Measurements from ENCODE around the gene EIF3J. TPM values are rescaled to one million over a fixed set of nuclear protein-coding genes. Genes with fewer than 3 reads are reported as not detected.
"Not testable (repeated sequence)": the region's sequence is repeated elsewhere in the genome, so short reads cannot be mapped to it uniquely, and the experiment has no call there.

EIF3J gene
- polyA plus RNA-seq, 2 of the 4 experiments (the other 2 are of a cell fraction): 90.6 to 114 TPM

DNA sequence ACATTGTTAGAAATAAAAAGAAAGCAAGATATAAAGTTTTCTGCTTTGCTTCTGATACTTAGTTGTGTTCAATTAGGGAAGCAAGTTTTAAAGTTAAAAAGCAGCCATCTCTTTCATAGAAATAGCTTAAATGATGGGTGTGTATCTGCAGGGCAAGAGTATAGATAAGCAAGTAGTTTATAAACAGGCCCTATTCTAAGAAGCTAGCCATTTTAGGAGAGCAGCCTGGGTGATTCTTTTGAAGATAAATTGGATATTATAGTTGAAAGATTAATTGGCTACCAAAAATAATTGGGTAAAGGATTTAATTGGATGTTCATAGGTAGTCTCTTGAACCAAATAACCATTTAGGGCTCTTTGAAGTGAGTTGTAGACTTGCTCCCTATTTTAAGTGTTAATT, 5.6 kb downstream of the EIF3J start:
- no peak for ATAC-seq
- no peak for TF ChIP-seq JUN (IDR thresholded peaks at IDR 0.05)
- no peak for TF ChIP-seq MYC (IDR thresholded peaks at IDR 0.05; ENCODE audit: borderline replicate concordance, low read length)
- TF ChIP-seq NFE2L2 (conservative IDR thresholded peaks at IDR 0.05; ENCODE audit: low read length): no peak
- TF ChIP-seq NR3C1 (IDR thresholded peaks at IDR 0.05): no peak
- TF ChIP-seq KDM5A (IDR thresholded peaks at IDR 0.05): no peak
- TF ChIP-seq ZC3H11A (IDR thresholded peaks at IDR 0.05): no peak
- no peak for TF ChIP-seq CBX2 (IDR thresholded peaks at IDR 0.05; ENCODE audit: borderline replicate concordance, low read depth)
- TF ChIP-seq, protein P1, sequence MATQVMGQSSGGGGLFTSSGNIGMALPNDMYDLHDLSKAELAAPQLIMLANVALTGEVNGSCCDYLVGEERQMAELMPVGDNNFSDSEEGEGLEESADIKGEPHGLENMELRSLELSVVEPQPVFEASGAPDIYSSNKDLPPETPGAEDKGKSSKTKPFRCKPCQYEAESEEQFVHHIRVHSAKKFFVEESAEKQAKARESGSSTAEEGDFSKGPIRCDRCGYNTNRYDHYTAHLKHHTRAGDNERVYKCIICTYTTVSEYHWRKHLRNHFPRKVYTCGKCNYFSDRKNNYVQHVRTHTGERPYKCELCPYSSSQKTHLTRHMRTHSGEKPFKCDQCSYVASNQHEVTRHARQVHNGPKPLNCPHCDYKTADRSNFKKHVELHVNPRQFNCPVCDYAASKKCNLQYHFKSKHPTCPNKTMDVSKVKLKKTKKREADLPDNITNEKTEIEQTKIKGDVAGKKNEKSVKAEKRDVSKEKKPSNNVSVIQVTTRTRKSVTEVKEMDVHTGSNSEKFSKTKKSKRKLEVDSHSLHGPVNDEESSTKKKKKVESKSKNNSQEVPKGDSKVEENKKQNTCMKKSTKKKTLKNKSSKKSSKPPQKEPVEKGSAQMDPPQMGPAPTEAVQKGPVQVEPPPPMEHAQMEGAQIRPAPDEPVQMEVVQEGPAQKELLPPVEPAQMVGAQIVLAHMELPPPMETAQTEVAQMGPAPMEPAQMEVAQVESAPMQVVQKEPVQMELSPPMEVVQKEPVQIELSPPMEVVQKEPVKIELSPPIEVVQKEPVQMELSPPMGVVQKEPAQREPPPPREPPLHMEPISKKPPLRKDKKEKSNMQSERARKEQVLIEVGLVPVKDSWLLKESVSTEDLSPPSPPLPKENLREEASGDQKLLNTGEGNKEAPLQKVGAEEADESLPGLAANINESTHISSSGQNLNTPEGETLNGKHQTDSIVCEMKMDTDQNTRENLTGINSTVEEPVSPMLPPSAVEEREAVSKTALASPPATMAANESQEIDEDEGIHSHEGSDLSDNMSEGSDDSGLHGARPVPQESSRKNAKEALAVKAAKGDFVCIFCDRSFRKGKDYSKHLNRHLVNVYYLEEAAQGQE (IDR thresholded peaks at IDR 0.05): no peak
- TF ChIP-seq HOXB13 (CRISPR knock-in tag; IDR thresholded peaks at IDR 0.05; ENCODE audit: low read depth): no peak
- TF ChIP-seq MAZ (IDR thresholded peaks at IDR 0.05; ENCODE audit: borderline replicate concordance, low read depth, low read length): no peak
- TF ChIP-seq TP53 (CRISPR knock-in tag; IDR thresholded peaks at IDR 0.05): no peak
- no peak for TF ChIP-seq EHF (CRISPR knock-in tag; IDR thresholded peaks at IDR 0.05)
- TF ChIP-seq NPAS2 (CRISPR knock-in tag; IDR thresholded peaks at IDR 0.05; ENCODE audit: borderline replicate concordance): no peak
- no peak for TF ChIP-seq PBX3 (IDR thresholded peaks at IDR 0.05)
- TF ChIP-seq CHD2 (IDR thresholded peaks at IDR 0.05; ENCODE audit: low read length, partially characterized antibody): no peak
- TF ChIP-seq MAFK (IDR thresholded peaks at IDR 0.05; ENCODE audit: partially characterized antibody): no peak
- no peak for TF ChIP-seq ELK1 (IDR thresholded peaks at IDR 0.05; ENCODE audit: low read depth, low read length)
- POLR2A ChIA-PET: no interaction called here
- no peak overlapping the region for H3K4me3 ChIP-seq
- no peak overlapping the region for H3K27ac ChIP-seq
- CTCF ChIA-PET: interaction anchor here (2.0 kb wide), 1 partner anchor 10 kb away, joined by 6 read pairs; no protein-coding TSS in a partner anchor
- peaks cover 33% of the 10 kb centered on the region for H3K4me1 ChIP-seq
- no peaks in the 10 kb centered on the region for H3K9me3 ChIP-seq
- no peak for DNase-seq (ENCODE audit: low read depth in 1 of 2, low spot score in 1 of 2)
- no peak for FAIRE-seq
- no peak overlapping the region for H3K4me2 ChIP-seq

DNA sequence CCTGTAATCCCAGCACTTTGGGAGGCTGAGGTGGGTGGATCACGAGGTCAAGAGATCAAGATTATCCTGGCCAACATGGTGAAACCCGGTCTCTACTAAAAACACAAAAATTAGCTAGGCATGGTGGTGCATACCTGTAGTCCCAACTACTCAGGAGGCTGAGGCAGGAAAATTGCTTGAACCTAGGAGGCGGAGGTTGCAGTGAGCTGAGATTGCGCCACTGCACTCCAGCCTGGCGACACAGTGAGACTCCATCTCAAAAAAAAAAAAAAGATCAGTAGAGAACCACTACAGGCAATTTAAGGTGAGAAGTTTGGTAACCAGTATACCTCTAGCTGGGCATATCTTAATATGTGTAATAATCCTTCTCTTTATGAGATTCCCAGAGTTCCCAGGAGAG, 7.8 kb downstream of the EIF3J start:
- not testable (repeated sequence) for H3K9me3 ChIP-seq; FAIRE-seq; DNase-seq (ENCODE audit: low read depth in 1 of 2, low spot score in 1 of 2); H3K27ac ChIP-seq; H3K4me3 ChIP-seq; H3K4me2 ChIP-seq
- ChIA-PET POLR2A (interaction anchor here (0.7 kb wide), 1 partner anchor 169 kb away, joined by 7 read pairs; no protein-coding TSS in a partner anchor), CTCF (interaction anchor here (1.3 to 2.4 kb wide), 3 partner anchors 11 to 14 kb away, joined by 4 to 11 read pairs (median 10); no protein-coding TSS in a partner anchor)
- ATAC-seq: peak in 1 of 2 experiments; percentile 31; a peak in 2 of 6 replicates
- peaks cover 28% of the 10 kb centered on the region for H3K4me1 ChIP-seq
- WGBS (ENCODE audit: missing lambda C conversion rate): 83% methylated on average over 5 of the region's 5 CpGs

All from A549 (cell line).